ENCODE data around the gene PGLYRP4.

Gene PGLYRP4

DNA sequence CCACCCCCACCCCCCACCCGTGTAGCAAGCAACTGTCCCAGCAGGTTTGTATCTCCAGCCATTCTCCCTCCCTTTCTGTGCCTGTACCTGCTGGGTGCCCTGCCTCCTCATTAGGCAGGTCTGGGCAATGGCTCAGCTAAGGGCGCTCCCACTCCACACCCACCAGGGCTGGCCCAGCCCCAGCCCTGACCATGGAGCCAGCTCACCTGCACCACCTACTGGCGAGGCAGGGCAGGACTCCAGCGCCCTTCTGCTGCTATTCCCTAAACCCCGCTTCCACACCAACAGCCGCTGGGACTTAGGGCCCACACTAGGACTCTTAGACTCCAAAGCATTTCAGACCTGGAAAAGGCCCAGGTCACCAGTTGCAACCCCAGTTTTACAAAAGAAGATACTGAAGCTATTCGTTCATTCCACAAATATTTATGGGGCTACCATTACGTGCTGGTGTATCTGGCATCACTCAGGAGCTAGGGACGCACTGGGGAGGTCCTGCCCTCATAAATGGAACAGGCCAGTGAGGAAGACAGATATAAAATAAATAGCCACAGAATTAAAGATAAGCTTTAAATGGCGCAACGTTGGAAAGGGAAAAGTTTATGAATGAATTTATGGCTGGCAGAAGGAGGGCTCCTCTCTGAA is 59.9 kb downstream of the PGLYRP4 start:
- peak; percentile 67 for DNase-seq (ENCODE audit: low spot score)
